Measurements from ENCODE around the gene GPR87. TPM values are rescaled to one million over a fixed set of nuclear protein-coding genes. Genes with fewer than 3 reads are reported as not detected.

GPR87 gene
- total RNA-seq, 3 donors from 2014 or later (not counting 1 experiment from before 2014, with no cell fraction given) = not detected

DNA sequence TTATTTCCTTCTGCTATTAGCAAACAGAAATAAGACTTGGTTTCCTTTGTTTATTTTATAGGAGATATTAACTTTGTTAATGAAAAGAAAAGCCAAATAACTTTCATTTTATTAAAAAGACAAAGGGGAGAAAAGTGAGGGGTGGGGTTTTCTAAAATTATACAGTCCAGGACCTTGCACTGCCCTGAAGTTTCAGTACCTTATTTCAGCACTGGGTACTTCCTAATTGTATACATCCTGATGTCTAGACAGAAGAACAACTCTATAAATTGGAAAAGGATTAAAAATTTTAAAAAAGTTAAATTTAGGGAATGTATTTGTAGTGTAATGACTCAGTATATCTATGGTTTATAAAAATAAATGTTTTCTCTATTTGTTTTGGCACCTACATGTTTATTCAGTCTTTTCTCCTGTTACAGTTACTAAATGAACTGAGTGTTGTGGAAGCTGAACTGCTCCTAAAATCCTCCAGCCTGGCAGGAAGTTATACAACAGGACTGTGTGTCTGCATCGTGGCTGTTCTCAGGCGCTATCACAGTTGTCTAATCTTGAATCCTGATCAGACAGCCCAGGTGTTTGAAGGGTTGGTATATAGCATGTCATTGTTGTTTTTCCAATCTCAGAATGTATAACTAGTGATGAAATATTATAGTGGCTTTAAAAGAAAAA, 40.3 kb upstream of the GPR87 start:
- Mint-ChIP-seq H3K36me3 (no peaks in the 10 kb centered on the region), H3K27me3 (ENCODE audit: low read depth in 2 of 2) (no peaks in the 10 kb centered on the region), H3K27ac (no peak overlapping the region), H3K4me1 (no peaks in the 10 kb centered on the region), H3K9me3 (no peaks in the 10 kb centered on the region), H3K4me3 (no peak overlapping the region)
- DNase-seq (no peak), ATAC-seq (no peak)
- Histone ChIP-seq H3K36me3 (ENCODE audit: control insufficient read depth, insufficient read depth, low read length) (no peaks in the 10 kb centered on the region), H3K27ac (ENCODE audit: low read length) (no peak overlapping the region), H3K4me3 (ENCODE audit: low read length) (no peak overlapping the region), H3K4me1 (ENCODE audit: control insufficient read depth, insufficient read depth, low read length) (no peaks in the 10 kb centered on the region), H3K9me3 (ENCODE audit: control insufficient read depth, insufficient read depth, low read length) (no peaks in the 10 kb centered on the region), H3K27me3 (ENCODE audit: control insufficient read depth, insufficient read depth, low read length) (no peaks in the 10 kb centered on the region)
- intact Hi-C loops (cut with micrococcal nuclease) = no loop called here
- TF ChIP-seq, protein P1, sequence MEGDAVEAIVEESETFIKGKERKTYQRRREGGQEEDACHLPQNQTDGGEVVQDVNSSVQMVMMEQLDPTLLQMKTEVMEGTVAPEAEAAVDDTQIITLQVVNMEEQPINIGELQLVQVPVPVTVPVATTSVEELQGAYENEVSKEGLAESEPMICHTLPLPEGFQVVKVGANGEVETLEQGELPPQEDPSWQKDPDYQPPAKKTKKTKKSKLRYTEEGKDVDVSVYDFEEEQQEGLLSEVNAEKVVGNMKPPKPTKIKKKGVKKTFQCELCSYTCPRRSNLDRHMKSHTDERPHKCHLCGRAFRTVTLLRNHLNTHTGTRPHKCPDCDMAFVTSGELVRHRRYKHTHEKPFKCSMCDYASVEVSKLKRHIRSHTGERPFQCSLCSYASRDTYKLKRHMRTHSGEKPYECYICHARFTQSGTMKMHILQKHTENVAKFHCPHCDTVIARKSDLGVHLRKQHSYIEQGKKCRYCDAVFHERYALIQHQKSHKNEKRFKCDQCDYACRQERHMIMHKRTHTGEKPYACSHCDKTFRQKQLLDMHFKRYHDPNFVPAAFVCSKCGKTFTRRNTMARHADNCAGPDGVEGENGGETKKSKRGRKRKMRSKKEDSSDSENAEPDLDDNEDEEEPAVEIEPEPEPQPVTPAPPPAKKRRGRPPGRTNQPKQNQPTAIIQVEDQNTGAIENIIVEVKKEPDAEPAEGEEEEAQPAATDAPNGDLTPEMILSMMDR (IDR thresholded peaks at IDR 0.05) = no peak
- 63% methylated on average over 2 of the region's 2 CpGs for WGBS (ENCODE audit: insufficient coverage)

DNA sequence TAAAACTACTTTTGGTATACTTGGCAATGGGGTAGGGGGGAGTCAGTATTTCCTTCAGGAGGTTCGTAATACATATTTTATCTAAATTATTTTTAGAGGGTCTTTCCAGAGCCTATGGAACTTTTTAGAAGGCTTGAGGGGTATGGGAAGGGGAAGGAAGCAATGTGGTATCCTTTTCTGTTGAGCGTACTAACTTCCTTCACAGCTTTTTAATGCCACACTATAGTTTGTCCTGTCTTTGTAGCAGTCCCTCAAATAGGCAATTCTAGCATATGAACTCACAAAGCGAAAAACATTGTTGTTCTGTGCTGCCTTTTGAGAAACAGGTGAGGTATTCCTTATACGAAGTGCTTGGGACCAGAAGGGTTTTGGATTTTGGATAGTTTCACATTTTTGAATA, 35.0 kb upstream of the GPR87 start:
- intact Hi-C loops (cut with micrococcal nuclease) = no loop called here
- Mint-ChIP-seq H3K4me1 (peaks cover 13 to 15% of the 10 kb centered on the region in 2 donors), H3K9me3 (no peaks in the 10 kb centered on the region), H3K36me3 (no peaks in the 10 kb centered on the region), H3K27me3 (ENCODE audit: low read depth in 2 of 2) (no peaks in the 10 kb centered on the region), H3K4me3 (no peak overlapping the region), H3K27ac (no peak overlapping the region)
- H3K9me3 ChIP-seq (ENCODE audit: control insufficient read depth, insufficient read depth, low read length) = no peaks in the 10 kb centered on the region
- 93% methylated on average over 2 of the region's 4 CpGs for WGBS (ENCODE audit: insufficient coverage)
- ATAC-seq = no peak
- H3K4me1 ChIP-seq (ENCODE audit: control insufficient read depth, insufficient read depth, low read length) = peaks cover 6% of the 10 kb centered on the region
- H3K4me3 ChIP-seq (ENCODE audit: low read length) = no peak overlapping the region
- H3K27ac ChIP-seq (ENCODE audit: low read length) = no peak overlapping the region
- no peaks in the 10 kb centered on the region for H3K27me3 ChIP-seq (ENCODE audit: control insufficient read depth, insufficient read depth, low read length)
- no peak for DNase-seq
- H3K36me3 ChIP-seq (ENCODE audit: control insufficient read depth, insufficient read depth, low read length) = no peaks in the 10 kb centered on the region
- TF ChIP-seq, protein P1 (IDR thresholded peaks at IDR 0.05) = no peak

DNA sequence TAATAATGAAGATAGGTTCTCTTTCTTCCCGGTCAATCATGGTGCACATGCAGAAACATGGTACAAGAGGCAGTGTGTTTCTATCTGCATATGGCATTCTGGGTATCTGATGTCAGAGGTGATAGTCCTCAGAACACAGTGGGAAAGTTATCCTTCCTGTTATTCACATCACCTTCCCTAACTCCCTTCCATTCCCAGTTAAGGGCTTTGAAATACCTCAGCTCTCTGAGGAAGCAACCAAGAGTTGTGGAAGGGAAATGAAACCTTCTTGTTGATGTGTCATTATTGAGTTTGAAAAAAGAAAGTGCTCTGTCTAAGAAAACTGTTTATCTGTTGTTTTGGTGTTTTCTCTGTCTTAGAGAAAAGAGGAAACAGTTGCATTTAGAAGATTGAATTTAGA, 34.6 kb upstream of the GPR87 start:
- Mint-ChIP-seq H3K4me3 (no peak overlapping the region), H3K27me3 (ENCODE audit: low read depth in 2 of 2) (no peaks in the 10 kb centered on the region), H3K36me3 (no peaks in the 10 kb centered on the region), H3K27ac (no peak overlapping the region), H3K9me3 (no peaks in the 10 kb centered on the region), H3K4me1 (peaks cover 18 to 19% of the 10 kb centered on the region in 2 donors)
- Histone ChIP-seq H3K9me3 (ENCODE audit: control insufficient read depth, insufficient read depth, low read length) (no peaks in the 10 kb centered on the region), H3K4me3 (ENCODE audit: low read length) (no peak overlapping the region), H3K4me1 (ENCODE audit: control insufficient read depth, insufficient read depth, low read length) (peaks cover 6% of the 10 kb centered on the region), H3K27ac (ENCODE audit: low read length) (no peak overlapping the region), H3K27me3 (ENCODE audit: control insufficient read depth, insufficient read depth, low read length) (no peaks in the 10 kb centered on the region), H3K36me3 (ENCODE audit: control insufficient read depth, insufficient read depth, low read length) (no peaks in the 10 kb centered on the region)
- no peak for ATAC-seq
- no peak for DNase-seq
- no CpG with 5 or more reads among the region's 1 CpG for WGBS (ENCODE audit: insufficient coverage)
- intact Hi-C loops (cut with micrococcal nuclease) = no loop called here
- TF ChIP-seq, protein P1 (IDR thresholded peaks at IDR 0.05) = no peak

DNA sequence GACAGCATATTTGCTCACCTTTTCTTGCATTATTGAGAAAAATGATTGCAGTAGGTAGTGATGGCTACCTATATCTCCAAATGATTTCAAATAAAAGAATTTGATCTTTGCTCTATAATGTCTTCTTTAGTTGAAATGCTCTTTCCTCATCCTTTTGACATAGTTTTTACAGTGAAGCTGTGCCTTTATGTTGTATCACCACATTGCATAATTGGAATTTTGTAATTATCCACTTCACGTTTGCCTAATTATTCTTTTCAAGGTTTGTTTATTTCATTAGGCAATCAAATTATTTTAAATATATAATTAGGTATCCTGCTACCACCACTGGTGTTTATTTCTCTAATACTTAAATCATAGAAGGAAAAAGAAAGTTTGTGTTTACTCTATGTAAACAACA, 34.0 kb upstream of the GPR87 start:
- no peak for ATAC-seq
- Mint-ChIP-seq H3K27ac (no peak overlapping the region), H3K9me3 (no peaks in the 10 kb centered on the region), H3K4me3 (no peak overlapping the region), H3K27me3 (ENCODE audit: low read depth in 2 of 2) (no peaks in the 10 kb centered on the region), H3K4me1 (peaks cover 23 to 25% of the 10 kb centered on the region in 2 donors), H3K36me3 (no peaks in the 10 kb centered on the region)
- Histone ChIP-seq H3K9me3 (ENCODE audit: control insufficient read depth, insufficient read depth, low read length) (no peaks in the 10 kb centered on the region), H3K36me3 (ENCODE audit: control insufficient read depth, insufficient read depth, low read length) (no peaks in the 10 kb centered on the region), H3K4me1 (ENCODE audit: control insufficient read depth, insufficient read depth, low read length) (peaks cover 6% of the 10 kb centered on the region), H3K4me3 (ENCODE audit: low read length) (no peak overlapping the region), H3K27me3 (ENCODE audit: control insufficient read depth, insufficient read depth, low read length) (no peaks in the 10 kb centered on the region), H3K27ac (ENCODE audit: low read length) (no peak overlapping the region)
- intact Hi-C loops (cut with micrococcal nuclease) = no loop called here
- TF ChIP-seq, protein P1 (IDR thresholded peaks at IDR 0.05) = no peak
- no CpG with 5 or more reads among the region's 1 CpG for WGBS (ENCODE audit: insufficient coverage)
- DNase-seq = no peak
